NCI-H82 treated with DMSO at 0.1 percent for 48 hours (cell line): Measurements from ENCODE around the gene SEMA4B.
"Not testable (repeated sequence)": the region's sequence is repeated elsewhere in the genome, so short reads cannot be mapped to it uniquely, and the experiment has no call there.

ENCODE experiments used
- DNase-seq: peaks from one replicate; lab custom pipeline; 2025; ENCODE audit not compliant: unreplicated experiment; lab: John Stamatoyannopoulos, UW

Gene SEMA4B

DNA sequence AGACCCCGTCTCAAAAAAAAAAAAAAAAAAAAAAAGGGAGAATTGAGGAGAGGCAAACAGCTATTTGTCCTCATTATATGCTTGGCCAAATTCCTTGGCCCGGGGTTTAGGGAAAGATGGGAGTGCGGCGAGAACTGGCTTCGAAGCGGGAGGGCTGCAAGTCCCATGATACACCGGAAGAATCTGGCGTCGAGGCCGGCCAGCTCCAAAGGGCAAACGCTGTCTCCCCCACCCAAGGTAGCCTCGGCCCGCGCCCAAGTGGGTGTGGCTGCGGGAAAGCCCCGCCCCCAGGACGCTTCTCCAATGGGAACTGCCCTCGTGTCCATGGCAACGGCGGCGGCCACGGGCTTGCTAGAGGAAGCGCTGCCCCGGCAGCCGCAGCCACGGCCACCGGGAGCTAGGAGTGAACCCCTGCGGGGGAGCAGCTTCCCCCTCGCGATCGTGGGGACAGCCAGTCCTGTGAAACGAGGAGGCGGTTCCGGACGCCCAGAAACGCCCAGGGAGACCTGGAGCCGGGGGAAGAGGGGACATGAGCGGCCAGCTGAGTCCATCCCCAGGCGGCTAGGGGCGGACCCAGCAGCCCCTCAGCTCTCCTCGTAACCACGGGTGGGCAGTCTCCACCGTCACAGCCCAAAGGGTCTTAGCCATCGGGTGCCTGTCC lies 48.2 kb downstream of the SEMA4B start, which contains the start of gene TTLL13:
TTLL13 (plus strand) TSS at position 354 of the 661 bp plus-strand sequence. CDS start 1,075 bp downstream, outside the sequence.
- DNase-seq = peak; percentile 72

DNA sequence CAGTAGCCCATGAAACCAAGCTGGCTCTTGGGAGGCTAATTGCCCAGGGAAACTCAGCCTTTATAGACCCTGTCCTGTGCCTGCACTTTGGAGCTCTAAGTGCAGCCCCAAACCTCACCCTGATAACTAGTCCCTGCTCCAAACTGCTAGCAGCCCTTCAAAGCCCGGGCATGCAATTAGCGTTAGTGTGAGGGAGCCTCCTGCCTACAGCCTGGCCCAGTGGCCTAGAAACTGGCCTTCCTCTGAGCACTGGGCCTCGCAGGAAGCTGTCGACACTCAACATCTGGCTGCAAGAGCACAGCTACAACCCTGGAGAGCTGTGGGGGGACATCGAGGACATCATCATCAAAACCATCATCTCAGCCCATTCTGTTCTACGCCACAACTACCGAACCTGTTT lies 56.6 kb downstream of the SEMA4B start:
- no peak for DNase-seq

DNA sequence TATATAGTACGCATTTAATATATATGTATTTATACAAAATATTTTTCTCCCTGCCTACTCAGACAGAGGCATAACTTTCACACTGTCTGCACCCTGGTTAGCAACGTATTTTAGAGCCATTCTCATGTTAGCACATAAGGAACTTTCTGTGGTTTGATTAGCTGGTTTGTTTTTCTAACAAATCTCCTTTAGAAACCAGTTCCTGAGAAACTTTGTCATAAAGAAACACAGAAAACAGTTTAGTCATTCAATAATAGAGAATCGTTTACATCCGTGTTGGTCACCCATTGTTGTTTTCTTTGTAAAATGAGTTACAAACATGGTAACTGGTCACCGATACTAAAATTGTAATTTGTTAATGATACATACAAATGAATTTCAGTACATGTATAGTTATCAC lies 58.4 kb downstream of the SEMA4B start:
- DNase-seq = no peak

DNA sequence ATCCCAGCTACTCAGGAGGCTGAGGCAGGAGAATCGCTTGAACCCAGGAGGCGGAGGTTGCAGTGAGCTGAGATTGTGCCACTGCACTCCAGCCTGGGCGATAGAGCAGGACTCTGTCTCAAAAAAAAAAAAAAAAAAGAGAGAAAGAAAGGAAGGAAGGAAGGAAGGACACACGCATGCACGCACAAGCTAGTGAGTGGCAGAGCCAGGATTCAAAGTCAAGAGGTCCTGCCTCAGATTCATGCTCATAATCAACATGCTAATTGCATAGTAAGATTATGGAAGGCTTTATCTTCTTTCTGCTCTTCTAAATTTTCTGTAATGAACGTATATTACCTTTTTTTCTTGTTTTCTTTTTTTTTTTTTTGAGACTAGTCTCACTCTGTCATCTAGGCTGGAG lies 59.6 kb downstream of the SEMA4B start:
- DNase-seq = not testable (repeated sequence)

DNA sequence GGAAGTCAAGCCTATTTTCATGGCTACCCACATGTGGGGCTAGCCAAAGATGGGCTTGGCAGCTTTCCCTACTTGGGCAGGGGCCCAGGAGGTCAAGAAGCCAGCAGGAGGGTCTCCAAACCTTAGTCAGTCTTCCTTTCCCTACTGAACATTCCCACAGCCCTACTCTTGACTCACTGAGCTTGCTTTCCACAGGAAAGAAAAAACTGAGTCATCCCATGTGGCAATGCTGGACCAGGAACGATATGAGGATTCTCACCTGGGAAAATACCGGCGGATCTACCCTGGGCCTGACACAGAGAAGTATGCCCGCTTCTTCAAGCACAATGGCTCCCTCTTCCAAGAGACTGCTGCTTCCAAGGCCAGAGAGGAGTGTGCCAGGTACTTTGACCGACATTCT lies 60.7 kb downstream of the SEMA4B start:
- DNase-seq = no peak

DNA sequence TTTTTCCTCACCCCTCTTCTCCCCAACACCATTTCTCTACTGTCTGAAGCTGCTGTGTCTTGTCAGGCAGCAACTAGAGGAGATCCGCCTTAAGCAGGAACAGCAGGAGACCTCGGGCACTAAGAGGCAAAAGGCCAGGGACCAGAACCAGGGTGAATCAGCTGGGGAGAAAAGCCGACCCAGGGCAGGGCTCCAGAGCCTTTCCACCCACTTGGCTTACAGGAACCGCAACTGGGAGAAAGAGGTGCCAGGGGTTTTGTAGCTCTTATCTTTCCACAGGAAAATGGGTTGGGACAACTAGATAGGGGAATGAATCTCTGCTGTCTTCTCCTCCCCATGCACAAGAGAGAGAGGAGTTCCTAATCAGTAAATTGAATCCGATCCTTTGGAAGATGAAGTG lies 61.3 kb downstream of the SEMA4B start:
- DNase-seq = no peak

- no peak for DNase-seq
Measured at GRCh38 chr15:90264671-90265070, 63.5 kb downstream of the SEMA4B start.

DNA sequence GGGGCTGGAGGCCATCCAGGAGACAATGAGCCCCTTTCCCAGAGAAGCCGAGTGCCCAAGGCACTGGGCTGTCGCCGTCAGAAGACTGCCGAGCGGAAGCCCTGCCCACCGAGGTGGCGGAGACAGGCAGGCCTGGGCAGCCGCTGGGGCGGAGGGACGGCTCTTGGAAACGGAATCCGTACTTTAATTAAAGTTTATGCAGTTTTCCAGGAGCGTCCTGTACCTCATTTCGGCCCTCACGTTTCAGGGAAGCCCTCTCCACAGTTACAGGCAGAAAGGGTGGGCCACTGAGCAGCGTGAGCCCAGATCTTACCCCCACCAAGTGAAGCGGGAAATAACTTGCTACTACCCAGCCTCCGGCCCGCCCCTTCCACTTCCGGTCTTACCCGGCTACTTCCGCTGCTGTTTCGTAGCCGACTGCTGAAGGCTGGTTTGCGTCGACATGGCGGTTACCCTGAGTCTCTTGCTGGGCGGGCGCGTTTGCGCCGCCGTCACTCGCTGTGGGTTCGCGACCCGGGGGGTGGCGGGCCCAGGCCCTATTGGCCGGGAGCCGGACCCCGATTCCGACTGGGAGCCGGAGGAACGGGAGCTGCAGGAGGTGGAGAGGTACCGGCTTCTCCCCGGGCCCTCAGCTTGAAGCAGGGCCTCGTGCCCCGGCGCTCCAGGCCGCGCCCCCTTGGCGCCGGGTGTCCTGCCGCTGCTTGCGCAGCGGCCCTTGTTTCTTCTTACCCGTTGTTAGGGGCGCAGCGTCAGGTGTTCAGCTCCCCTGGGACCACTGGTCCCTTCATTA lies 64.3 kb downstream of the SEMA4B start, which contains the start of gene NGRN:
NGRN (plus strand) TSS at position 402 of the 790 bp plus-strand sequence; CDS start at position 443, 41 bp downstream.
- peak; percentile 73 for DNase-seq

DNA sequence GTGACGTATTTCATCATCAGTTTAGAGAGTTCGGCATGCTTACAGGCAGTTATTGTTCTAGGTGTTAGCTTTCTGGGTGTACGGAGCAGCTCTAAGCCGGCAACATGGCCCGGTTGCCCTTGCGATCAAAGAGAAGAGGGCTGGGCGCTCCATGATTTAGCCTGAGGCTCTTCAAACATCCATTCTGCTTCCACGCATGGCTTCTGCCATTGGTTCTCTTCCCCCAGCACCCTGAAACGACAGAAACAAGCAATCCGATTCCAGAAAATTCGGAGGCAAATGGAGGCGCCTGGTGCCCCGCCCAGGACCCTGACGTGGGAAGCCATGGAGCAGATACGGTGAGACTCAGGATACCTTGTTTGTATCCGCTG lies 64.9 kb downstream of the SEMA4B start:
- no peak for DNase-seq

- no peak for DNase-seq
Measured at GRCh38 chr15:90266485-90266884, 65.4 kb downstream of the SEMA4B start.

DNA sequence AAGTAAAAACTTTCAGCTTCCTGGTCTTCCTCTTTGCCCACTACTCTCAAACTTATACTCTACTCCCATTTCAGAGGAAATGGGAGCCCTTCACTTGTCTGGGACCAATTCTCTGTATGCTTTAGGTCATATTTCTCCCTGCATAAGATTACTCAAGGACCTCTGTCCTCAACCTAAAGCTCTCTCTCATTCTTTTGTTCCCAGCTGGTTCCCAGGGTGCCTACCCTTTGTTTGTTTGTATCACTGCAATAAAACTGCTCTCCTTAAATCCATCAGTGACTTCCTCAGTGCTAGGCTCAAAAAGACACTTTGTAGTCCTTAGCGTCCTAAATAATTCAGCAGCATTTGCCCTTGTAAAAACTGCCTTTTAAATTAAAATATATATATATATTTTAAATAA lies 67.3 kb downstream of the SEMA4B start:
- no peak for DNase-seq

DNA sequence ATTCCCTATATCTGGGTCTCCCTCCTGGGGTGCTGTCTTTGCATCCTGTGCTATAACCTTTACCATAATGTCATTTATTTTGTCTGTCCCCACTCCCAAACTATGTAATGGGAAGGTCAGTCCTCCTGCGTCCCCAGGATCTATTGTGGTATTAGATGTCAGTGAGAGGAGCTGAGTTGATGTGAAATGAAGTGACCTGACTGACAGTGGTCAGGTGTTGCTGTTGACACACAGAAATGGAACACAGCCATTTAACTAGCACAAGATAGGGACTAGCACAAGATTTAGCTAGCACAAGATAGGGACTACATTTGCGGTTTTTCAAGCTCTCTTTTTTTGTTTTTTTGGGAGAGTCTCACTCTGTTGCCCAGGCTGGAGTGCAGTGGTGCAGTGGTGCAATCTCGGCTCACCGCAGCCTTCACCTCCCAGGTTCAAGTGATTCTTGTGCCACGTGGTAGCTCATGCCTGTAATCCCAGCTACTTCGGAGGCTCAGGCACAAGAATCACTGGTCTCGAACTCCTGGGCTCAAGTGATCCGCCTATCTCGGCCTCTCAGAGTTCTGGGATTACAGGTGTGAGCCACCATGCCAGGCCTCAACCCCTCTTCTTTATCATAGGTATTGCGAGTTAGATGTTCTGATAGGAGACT lies 69.5 kb downstream of the SEMA4B start:
- no peak for DNase-seq

DNA sequence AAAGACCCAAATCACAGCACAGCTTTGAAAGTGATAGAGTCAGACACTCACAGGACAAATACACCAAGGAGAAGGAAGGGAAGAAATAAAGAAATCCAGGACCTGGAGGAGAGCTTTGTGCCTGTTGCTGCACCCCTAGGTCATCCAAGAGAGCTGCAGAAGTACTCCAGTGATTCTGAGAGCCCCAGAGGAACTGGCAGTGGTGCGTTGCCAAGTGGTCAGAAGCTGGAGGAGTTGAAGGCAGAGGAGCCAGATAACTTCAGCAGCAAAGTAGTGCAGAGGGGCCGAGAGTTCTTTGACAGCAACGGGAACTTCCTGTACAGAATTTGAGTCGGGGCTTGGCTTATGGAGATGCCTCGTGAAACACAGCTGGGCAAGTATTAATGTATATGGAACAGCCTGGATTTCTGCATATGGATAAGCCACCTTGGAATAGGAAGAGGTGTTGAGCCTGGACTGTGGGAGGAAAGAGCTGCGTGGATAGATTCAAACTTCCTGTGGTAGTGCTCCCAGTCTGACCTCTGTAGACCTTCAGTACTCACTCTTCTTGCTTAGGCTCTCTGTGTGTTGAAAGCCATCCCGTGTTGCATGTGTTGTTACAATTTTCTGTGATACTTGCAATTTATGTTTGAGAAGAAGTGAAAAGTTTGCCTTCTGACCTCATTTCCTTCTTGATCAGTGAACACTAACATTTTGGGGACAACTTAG lies 70.5 kb downstream of the SEMA4B start:
- no peak for DNase-seq

DNA sequence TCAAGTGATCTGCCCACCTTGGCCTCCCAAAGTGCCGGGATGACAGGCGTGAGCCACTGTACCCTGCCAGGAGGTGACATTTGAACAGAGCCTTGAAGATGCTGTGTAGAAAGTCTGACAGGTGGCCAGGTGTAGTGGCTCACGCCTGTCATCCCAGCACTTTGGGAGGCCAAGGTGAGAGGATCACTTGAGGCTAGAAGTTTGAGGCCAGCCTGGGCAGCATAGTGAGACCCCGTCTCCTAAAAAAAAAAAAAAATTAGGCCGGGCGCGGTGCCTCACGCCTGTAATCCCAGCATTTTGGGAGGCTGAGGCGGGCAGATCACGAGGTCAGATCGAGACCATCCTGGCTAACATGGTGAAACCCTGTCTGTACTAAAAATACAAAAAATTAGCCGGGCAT lies 77.3 kb downstream of the SEMA4B start:
- DNase-seq = not testable (repeated sequence)
